Lower leg skin (tissue), 3 donors: ENCODE results near the gene TSHZ2.

Source experiments
- CTCF ChIP-seq, 3 donors: fragments of 450-650 bp; IDR thresholded peaks; one replicate each; pipeline ENCODE4 v1.5.1; 2016; ENCODE audit warnings: antibody characterized with exemption in 3 of 3, mild to moderate bottlenecking in 3 of 3, moderate library complexity in 2 of 3
- POLR2A ChIP-seq, 2 donors: fragments of 450-650 bp; IDR thresholded peaks; one replicate each; pipeline ENCODE4 v1.6.1; 2016 to 2017; ENCODE audit warnings: antibody characterized with exemption in 2 of 2, mild to moderate bottlenecking in 1 of 2, moderate library complexity in 1 of 2

- TF ChIP-seq CTCF (IDR thresholded peaks at IDR 0.05), result no peak
- TF ChIP-seq POLR2A (IDR thresholded peaks at IDR 0.05), result no peak
These were observed 222.4 kb downstream of the TSHZ2 start for GRCh38 chr20:53194306-53195290.
